Hepatocyte (in vitro differentiated cells): ENCODE data around the gene ZW10. TPM values are rescaled to one million over a fixed set of nuclear protein-coding genes. Genes with fewer than 3 reads are reported as not detected.
A peak's percentile ranks its signal among the peaks of the same experiment; 100 is the strongest.

Experiments used
- DNase-seq: peaks from one replicate; pipeline ENCODE4 v3.0.0-alpha.2; 2016; ENCODE audit warnings: low spot score
- H2AFZ ChIP-seq: fragments of 200-600 bp; sonication (generic); 2 replicates; pipeline ENCODE4 v1.6.0; 2016; ENCODE audit warnings: antibody characterized with exemption, mild to moderate bottlenecking
- H3K27ac ChIP-seq: fragments of 200-600 bp; sonication (generic); 2 replicates; pipeline ENCODE4 v1.5.1; 2016; ENCODE audit warnings: mild to moderate bottlenecking
- H3K27me3 ChIP-seq: fragments of 200-600 bp; sonication (generic); 2 replicates; pipeline ENCODE4 v1.6.1; 2016
- H3K36me3 ChIP-seq: fragments of 200-600 bp; sonication (generic); replicated peaks from 2 replicates; pipeline ENCODE4 v1.5.1; 2016; ENCODE audit warnings: low read depth; ENCODE audit not compliant: insufficient read depth
- H3K4me1 ChIP-seq: fragments of 200-600 bp; sonication (generic); 2 replicates; pipeline ENCODE4 v1.5.1; 2016; ENCODE audit warnings: mild to moderate bottlenecking, moderate library complexity; ENCODE audit not compliant: insufficient read depth
- H3K4me2 ChIP-seq: fragments of 200-600 bp; sonication (generic); 2 replicates; pipeline ENCODE4 v1.6.0; 2016
- H3K4me3 ChIP-seq: fragments of 200-600 bp; sonication (generic); 2 replicates; pipeline ENCODE4 v1.5.1; 2016; ENCODE audit warnings: mild to moderate bottlenecking
- H3K79me2 ChIP-seq: fragments of 200-600 bp; sonication (generic); 2 replicates; pipeline ENCODE4 v1.6.0; 2017; ENCODE audit warnings: mild to moderate bottlenecking
- H3K9me2 ChIP-seq: fragments of 200-600 bp; sonication (generic); replicated peaks from 2 replicates; pipeline ENCODE4 v1.6.0; 2017; ENCODE audit warnings: mild to moderate bottlenecking; ENCODE audit not compliant: insufficient read depth
- H3K9me3 ChIP-seq: fragments of 200-600 bp; sonication (generic); 2 replicates; pipeline ENCODE4 v1.5.1; 2016; ENCODE audit warnings: low read depth, mild to moderate bottlenecking
- H4K20me1 ChIP-seq: fragments of 200-600 bp; sonication (generic); 2 replicates; pipeline ENCODE4 v1.6.0; 2016; ENCODE audit warnings: mild to moderate bottlenecking; ENCODE audit not compliant: insufficient read depth, poor library complexity, severe bottlenecking
- EZH2 ChIP-seq: fragments of 200-600 bp; sonication (generic); IDR thresholded peaks from 2 replicates; pipeline ENCODE4 v1.6.1; 2016; ENCODE audit warnings: antibody characterized with exemption, mild to moderate bottlenecking, borderline replicate concordance
- EZH2phosphoT487 ChIP-seq: fragments of 200-600 bp; sonication (generic); IDR thresholded peaks from one replicate; pipeline ENCODE4 v1.6.1; 2018; ENCODE audit warnings: antibody characterized with exemption, mild to moderate bottlenecking, low read depth, moderate library complexity; ENCODE audit not compliant: unreplicated experiment, severe bottlenecking
- WGBS: methylation state at CpG from one replicate; pipeline ENCODE4 v1.1.6; 2016; ENCODE audit warnings: low lambda C conversion rate; ENCODE audit errors: missing lambda C conversion rate; 5-methylcytosine and 5-hydroxymethylcytosine counted together
- polyA plus RNA-seq: library from polyadenylated mRNA; unstranded; fragments of >200 nt; fragmentation: Nextera tagmentation; extraction: Ambion mirVana; gene quantifications from 2 replicates; pipeline ENCODE4 v1.2.1, GENCODE V29; 2016
- total RNA-seq: library from RNA; depleted of rRNA; stranded (reverse); fragments of >200 nt; gene quantifications from 2 replicates; pipeline ENCODE4 v1.2.3, GENCODE V29; 2014
- TF ChIP-seq, protein P1 (sequence below): fragments of 200-600 bp; sonication (generic); IDR thresholded peaks from 2 replicates; pipeline ENCODE4 v1.5.1; 2016; ENCODE audit warnings: antibody characterized with exemption, mild to moderate bottlenecking; ENCODE audit not compliant: poor library complexity

Gene ZW10
- total and polyA plus RNA-seq, 2 experiments from 2014 or later = 15.4 to 19.5 TPM

DNA sequence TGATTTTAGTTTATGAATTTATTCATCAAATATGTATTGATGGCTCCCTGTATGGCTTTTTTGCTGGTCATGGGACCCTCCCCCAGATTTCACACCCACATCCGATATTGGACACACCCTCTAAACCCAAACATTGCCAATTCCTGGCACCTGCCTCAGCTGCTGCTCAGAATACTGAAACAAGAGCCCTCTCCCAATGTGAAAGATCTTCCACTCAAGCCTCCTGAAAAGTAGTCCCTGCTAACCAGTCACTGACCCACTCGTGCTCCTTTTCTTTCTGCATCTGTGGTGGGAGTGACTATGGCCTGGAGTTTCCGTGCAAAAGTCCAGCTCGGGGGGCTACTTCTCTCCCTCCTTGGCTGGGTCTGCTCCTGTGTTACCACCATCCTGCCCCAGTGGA is 6.0 kb upstream of the ZW10 start, which contains the start of gene CLDN25:
CLDN25 (plus strand) TSS at position 301 of the 400 bp plus-strand sequence; CDS start at position 301, 0 bp downstream.
- Histone ChIP-seq H3K36me3 (no peaks in the 10 kb centered on the region), H3K27ac (no peak within 1 kb of the TSS), H4K20me1 (no peaks in the 10 kb centered on the region), H3K4me3 (no peak within 1 kb of the TSS), H3K27me3 (no peaks in the 10 kb centered on the region), H3K79me2 (no peaks in the 10 kb centered on the region), H3K4me1 (no peaks in the 10 kb centered on the region), H2AFZ (no peak within 1 kb of the TSS), H3K9me3 (no peaks in the 10 kb centered on the region), H3K4me2 (no peak within 1 kb of the TSS), H3K9me2 (no peaks in the 10 kb centered on the region)
- DNase-seq = no peak
- TF ChIP-seq, protein P1, sequence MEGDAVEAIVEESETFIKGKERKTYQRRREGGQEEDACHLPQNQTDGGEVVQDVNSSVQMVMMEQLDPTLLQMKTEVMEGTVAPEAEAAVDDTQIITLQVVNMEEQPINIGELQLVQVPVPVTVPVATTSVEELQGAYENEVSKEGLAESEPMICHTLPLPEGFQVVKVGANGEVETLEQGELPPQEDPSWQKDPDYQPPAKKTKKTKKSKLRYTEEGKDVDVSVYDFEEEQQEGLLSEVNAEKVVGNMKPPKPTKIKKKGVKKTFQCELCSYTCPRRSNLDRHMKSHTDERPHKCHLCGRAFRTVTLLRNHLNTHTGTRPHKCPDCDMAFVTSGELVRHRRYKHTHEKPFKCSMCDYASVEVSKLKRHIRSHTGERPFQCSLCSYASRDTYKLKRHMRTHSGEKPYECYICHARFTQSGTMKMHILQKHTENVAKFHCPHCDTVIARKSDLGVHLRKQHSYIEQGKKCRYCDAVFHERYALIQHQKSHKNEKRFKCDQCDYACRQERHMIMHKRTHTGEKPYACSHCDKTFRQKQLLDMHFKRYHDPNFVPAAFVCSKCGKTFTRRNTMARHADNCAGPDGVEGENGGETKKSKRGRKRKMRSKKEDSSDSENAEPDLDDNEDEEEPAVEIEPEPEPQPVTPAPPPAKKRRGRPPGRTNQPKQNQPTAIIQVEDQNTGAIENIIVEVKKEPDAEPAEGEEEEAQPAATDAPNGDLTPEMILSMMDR = no peak
- TF ChIP-seq EZH2phosphoT487 (no peak), EZH2 (no peak)
- WGBS = 72% methylated on average over 4 of the region's 4 CpGs

DNA sequence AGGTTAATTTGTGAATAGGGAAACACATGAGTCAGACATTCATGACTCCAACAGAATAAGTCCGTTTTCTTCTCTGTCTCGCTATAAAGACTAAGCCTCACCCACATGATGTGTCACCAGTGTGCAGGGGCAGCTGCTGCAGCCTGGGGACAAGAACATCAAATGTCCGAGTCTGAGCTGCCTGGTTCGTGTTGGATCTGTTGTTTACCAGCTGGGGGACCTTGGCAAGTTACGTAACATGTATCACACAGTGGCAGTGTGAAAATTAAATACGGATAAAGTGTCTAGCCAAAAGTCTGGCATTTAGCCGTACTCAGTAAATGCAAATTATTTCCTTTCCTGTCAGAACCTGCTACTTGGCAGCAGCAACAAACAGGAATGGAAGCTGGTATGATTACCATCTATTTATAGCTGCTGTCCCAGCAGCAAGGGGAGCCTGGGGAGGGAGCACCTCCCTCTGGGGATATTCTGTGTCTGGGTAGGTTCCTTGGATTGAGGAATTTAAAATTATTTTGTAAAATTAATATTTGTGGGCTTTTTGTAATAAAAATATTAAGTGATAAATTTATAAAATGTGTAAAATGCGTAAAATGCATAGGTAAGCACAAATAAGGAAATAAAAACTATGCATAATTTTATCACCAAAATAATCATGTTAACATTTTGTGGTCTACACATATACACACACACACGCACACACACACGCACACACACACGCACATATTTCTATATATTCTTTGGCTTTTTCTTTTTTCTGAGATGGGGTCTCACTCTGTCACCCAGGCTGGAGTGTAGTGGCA is 4.8 kb upstream of the ZW10 start:
- H3K27ac ChIP-seq = no peak overlapping the region
- H3K9me3 ChIP-seq = no peaks in the 10 kb centered on the region
- DNase-seq = peak; percentile 43
- no peaks in the 10 kb centered on the region for H3K36me3 ChIP-seq
- no peaks in the 10 kb centered on the region for H4K20me1 ChIP-seq
- WGBS = 72% methylated on average over 11 of the region's 11 CpGs
- no peak overlapping the region for H3K4me3 ChIP-seq
- H3K4me1 ChIP-seq = no peaks in the 10 kb centered on the region
- H3K4me2 ChIP-seq = no peak overlapping the region
- no peak for TF ChIP-seq EZH2
- TF ChIP-seq, protein P1 = no peak
- no peak for TF ChIP-seq EZH2phosphoT487
- no peaks in the 10 kb centered on the region for H3K79me2 ChIP-seq
- H3K27me3 ChIP-seq = no peaks in the 10 kb centered on the region
- H2AFZ ChIP-seq = no peak overlapping the region
- H3K9me2 ChIP-seq = no peaks in the 10 kb centered on the region

DNA sequence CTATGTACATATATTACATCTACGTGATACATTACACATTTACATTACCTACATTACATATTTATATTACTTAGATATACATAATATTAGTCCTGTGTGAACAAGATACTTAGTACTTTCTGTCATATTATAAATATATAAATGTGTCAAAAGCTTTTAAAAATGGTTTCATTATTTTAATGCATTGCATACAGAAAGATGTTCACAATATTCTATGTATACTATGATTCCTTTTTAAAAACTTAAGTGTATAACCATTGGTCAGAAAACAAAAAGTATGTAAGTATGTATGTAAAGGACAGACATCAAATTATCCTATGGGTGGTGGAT is 647 bp upstream of the ZW10 start:
- H2AFZ ChIP-seq = peak overlapping the region; percentile 65
- H3K9me2 ChIP-seq = no peaks in the 10 kb centered on the region
- H4K20me1 ChIP-seq = no peaks in the 10 kb centered on the region
- TF ChIP-seq, protein P1 = no peak
- TF ChIP-seq EZH2 (no peak), EZH2phosphoT487 (no peak)
- no peak overlapping the region for H3K27ac ChIP-seq
- WGBS = 0% methylated on average over 1 of the region's 1 CpG
- H3K4me1 ChIP-seq = peaks cover 9% of the 10 kb centered on the region
- peak overlapping the region; percentile 27 for H3K4me3 ChIP-seq
- no peaks in the 10 kb centered on the region for H3K27me3 ChIP-seq
- H3K79me2 ChIP-seq = peaks cover 34% of the 10 kb centered on the region
- no peak for DNase-seq
- H3K36me3 ChIP-seq = no peaks in the 10 kb centered on the region
- H3K9me3 ChIP-seq = no peaks in the 10 kb centered on the region
- peak overlapping the region; percentile 44 for H3K4me2 ChIP-seq
